Cardiac septum (tissue), 1 donor: ENCODE data around the gene FYN. TPM values are rescaled to one million over a fixed set of nuclear protein-coding genes. Genes with fewer than 3 reads are reported as not detected.

ENCODE experiments used
- DNase-seq: peaks from one replicate; pipeline ENCODE4 v3.0.0-alpha.2; 2020; ENCODE audit warnings: low spot score
- intact Hi-C: fragments of 100-400 bp; cut with DNase I; formaldehyde crosslinking; loops from one replicate; pipeline ENCODE4 v1.14.0; 2022
- total RNA-seq: library from RNA; stranded (reverse); fragmentation: NEBNext Ultra II Directional; extraction: Animal tissue kit (Norgen Biotek cat#: 25700); gene quantifications from one replicate; pipeline ENCODE4 v1.2.1, GENCODE V29; 2021
- donor health status: DM: no; HTN: no; CAD: no.

The FYN gene
- total RNA-seq, 1 donor from 2014 or later: 65.3 TPM

- intact Hi-C loops: no loop called here
- DNase-seq: no peak
Observed at GRCh38 chr6:111725446-111726112, 147.7 kb downstream of the FYN start.

- DNase-seq: no peak
- intact Hi-C loops: no loop called here
Observed at GRCh38 chr6:111724505-111724904, 148.7 kb downstream of the FYN start.

GRCh38 chr6:111724039-111724438, 149.2 kb downstream of the FYN start:
- DNase-seq: no peak
- intact Hi-C loops: no loop called here

GRCh38 chr6:111723412-111723970, 149.8 kb downstream of the FYN start:
- DNase-seq: no peak
- intact Hi-C loops: no loop called here

GRCh38 chr6:111722179-111722731, 151.0 kb downstream of the FYN start:
- DNase-seq: no peak
- intact Hi-C loops: no loop called here

- intact Hi-C loops: no loop called here
- no peak for DNase-seq
Observed at GRCh38 chr6:111721753-111722154, 151.5 kb downstream of the FYN start.

GRCh38 chr6:111720931-111721496, 152.2 kb downstream of the FYN start:
- no peak for DNase-seq
- intact Hi-C loops: no loop called here

GRCh38 chr6:111718990-111719389, 154.3 kb downstream of the FYN start:
- no peak for DNase-seq
- intact Hi-C loops: no loop called here

GRCh38 chr6:111718326-111718725, 154.9 kb downstream of the FYN start:
- no peak for DNase-seq
- intact Hi-C loops: no loop called here

GRCh38 chr6:111717621-111718020, 155.6 kb downstream of the FYN start:
- intact Hi-C loops: no loop called here
- no peak for DNase-seq

GRCh38 chr6:111716325-111716724, 156.9 kb downstream of the FYN start:
- DNase-seq: no peak
- intact Hi-C loops: no loop called here

- no peak for DNase-seq
- intact Hi-C loops: no loop called here
Observed at GRCh38 chr6:111715321-111715720, 157.9 kb downstream of the FYN start.

- DNase-seq: no peak
- intact Hi-C loops: loop anchor here (5.0 kb wide), 1 partner anchor 63 kb away; no protein-coding TSS in a partner anchor
Observed at GRCh38 chr6:111714416-111715270, 158.6 kb downstream of the FYN start.

GRCh38 chr6:111713811-111714210, 159.4 kb downstream of the FYN start:
- no peak for DNase-seq

GRCh38 chr6:111713236-111713635, 160.0 kb downstream of the FYN start:
- DNase-seq: no peak
- intact Hi-C loops: loop anchor here (5.0 kb wide), 1 partner anchor 64 kb away; no protein-coding TSS in a partner anchor

More at GRCh38 chr6:111713811-111714210, 159.4 kb downstream of the FYN start:
- intact Hi-C loops: loop anchor here (5.0 kb wide), 1 partner anchor 63 kb away; no protein-coding TSS in a partner anchor

GRCh38 chr6:111711984-111712752, 161.1 kb downstream of the FYN start:
- no peak for DNase-seq
- intact Hi-C loops: loop anchor here (2.0 to 5.0 kb wide), 2 partner anchors 65 to 161 kb away; partner anchors contain the start of gene FYN

- intact Hi-C loops: loop anchor here (2.0 to 5.0 kb wide), 2 partner anchors 66 to 161 kb away; partner anchors contain the start of gene FYN
- DNase-seq: no peak
Observed at GRCh38 chr6:111711476-111711875, 161.8 kb downstream of the FYN start.

GRCh38 chr6:111710911-111711310, 162.3 kb downstream of the FYN start:
- intact Hi-C loops: loop anchor here (1.0 to 5.0 kb wide), 3 partner anchors 66 to 332 kb away; partner anchors contain the start of gene FYN
- DNase-seq: no peak

- no peak for DNase-seq
- intact Hi-C loops: loop anchor here (1.0 to 5.0 kb wide), 3 partner anchors 67 to 333 kb away; partner anchors contain the start of gene FYN
Observed at GRCh38 chr6:111710439-111710838, 162.8 kb downstream of the FYN start.
